Neural cell (in vitro differentiated cells): ENCODE data around the gene SDCBP2. TPM values are rescaled to one million over a fixed set of nuclear protein-coding genes. Genes with fewer than 3 reads are reported as not detected.

Source experiments
- H2AFZ ChIP-seq: fragments of 200-600, 300-800 bp; sonication (generic), shearing (Covaris generic); 2 replicates; pipeline ENCODE4 v1.6.0; 2014; ENCODE audit warnings: low read depth, mild to moderate bottlenecking, antibody characterized with exemption, low read length, moderate library complexity
- H3F3A ChIP-seq: fragments of 200-600 bp; shearing (Covaris generic); 2 replicates; pipeline ENCODE4 v1.6.1; 2016; ENCODE audit warnings: mild to moderate bottlenecking, moderate library complexity, mixed read lengths, antibody characterized with exemption, low read length; ENCODE audit not compliant: insufficient read depth, poor library complexity, severe bottlenecking
- H3K27ac ChIP-seq: fragments of 200-600, 300-800 bp; sonication (generic), shearing (Covaris generic); 2 replicates; pipeline ENCODE4 v1.5.1; 2014; ENCODE audit warnings: mild to moderate bottlenecking, low read length, moderate library complexity
- H3K27me3 ChIP-seq: fragments of 300-800, 200-600 bp; sonication (generic), shearing (Covaris generic); 2 replicates; pipeline ENCODE4 v1.6.0; 2014; ENCODE audit warnings: mild to moderate bottlenecking, low read depth, low read length, moderate library complexity; ENCODE audit not compliant: insufficient read depth
- H3K36me3 ChIP-seq: fragments of 300-800, 200-600 bp; sonication (generic), shearing (Covaris generic); 2 replicates; pipeline ENCODE4 v1.5.1; 2014; ENCODE audit warnings: mild to moderate bottlenecking, antibody characterized with exemption, low read length, moderate library complexity; ENCODE audit not compliant: insufficient read depth
- H3K4me2 ChIP-seq: fragments of 300-800, 200-600 bp; sonication (generic), shearing (Covaris generic); 2 replicates; pipeline ENCODE4 v1.6.0; 2014; ENCODE audit warnings: mild to moderate bottlenecking, low read length
- H3K4me3 ChIP-seq: fragments of 300-800, 200-600 bp; sonication (generic), shearing (Covaris generic); 2 replicates; pipeline ENCODE4 v1.5.1; 2014; ENCODE audit warnings: mild to moderate bottlenecking, low read length, moderate library complexity
- H3K79me2 ChIP-seq: fragments of 200-600 bp; shearing (Covaris generic); replicated peaks from 2 replicates; pipeline ENCODE4 v1.6.0; 2014; ENCODE audit warnings: mild to moderate bottlenecking, low read length, moderate library complexity; ENCODE audit not compliant: insufficient read depth
- H3K9ac ChIP-seq: fragments of 300-800, 200-600 bp; sonication (generic), shearing (Covaris generic); 2 replicates; pipeline ENCODE4 v1.6.1; 2016; ENCODE audit warnings: mild to moderate bottlenecking, low read length, mixed read lengths
- H3K9me2 ChIP-seq: fragments of 200-600 bp; shearing (Covaris generic); 2 replicates; pipeline ENCODE4 v1.6.1; 2016; ENCODE audit warnings: mild to moderate bottlenecking, low read length, mixed read lengths; ENCODE audit not compliant: insufficient read depth
- H3K9me3 ChIP-seq: fragments of 200-600, 300-800 bp; sonication (generic), shearing (Covaris generic); 2 replicates; pipeline ENCODE4 v1.6.1; 2016; ENCODE audit warnings: mild to moderate bottlenecking, mixed run types, low read length, moderate library complexity, mixed read lengths
- H4K20me1 ChIP-seq: fragments of 200-600 bp; shearing (Covaris generic); 2 replicates; pipeline ENCODE4 v1.6.1; 2016; ENCODE audit warnings: mild to moderate bottlenecking, mixed run types; ENCODE audit not compliant: insufficient read depth
- CTCF ChIP-seq: fragments of 450-650 bp; IDR thresholded peaks from 2 replicates; pipeline ENCODE4 v1.5.1; 2014; ENCODE audit warnings: antibody characterized with exemption, mild to moderate bottlenecking, moderate library complexity; ENCODE audit not compliant: poor library complexity, severe bottlenecking
- EP300 ChIP-seq: fragments of 450-650 bp; conservative IDR thresholded peaks from 2 replicates; pipeline ENCODE4 v1.6.1; 2014; ENCODE audit warnings: antibody characterized with exemption, mild to moderate bottlenecking, moderate library complexity; ENCODE audit not compliant: poor library complexity, severe bottlenecking
- EZH2 ChIP-seq: fragments of 200-600, 300-800 bp; shearing (Covaris generic), sonication (generic); IDR thresholded peaks from 2 replicates; pipeline ENCODE4 v1.6.1; 2014; ENCODE audit warnings: antibody characterized with exemption, low read length, borderline replicate concordance, mild to moderate bottlenecking; ENCODE audit not compliant: insufficient read depth, poor library complexity, severe bottlenecking
- MXI1 ChIP-seq: fragments of 450-650 bp; conservative IDR thresholded peaks from 2 replicates; pipeline ENCODE4 v1.6.1; 2014; ENCODE audit warnings: antibody characterized with exemption, mild to moderate bottlenecking; ENCODE audit not compliant: poor library complexity, severe bottlenecking
- POLR2AphosphoS5 ChIP-seq: IDR thresholded peaks from 2 replicates; pipeline ENCODE4 v1.6.1; 2012
- RAD21 ChIP-seq: fragments of 450-650 bp; conservative IDR thresholded peaks from 2 replicates; pipeline ENCODE4 v1.6.1; 2014; ENCODE audit warnings: antibody characterized with exemption, mild to moderate bottlenecking, moderate library complexity
- REST ChIP-seq: IDR thresholded peaks from 2 replicates; pipeline ENCODE4 v1.6.1; 2012; ENCODE audit warnings: borderline replicate concordance
- SMC3 ChIP-seq: fragments of 450-650 bp; conservative IDR thresholded peaks from 2 replicates; pipeline ENCODE4 v1.6.1; 2014; ENCODE audit warnings: antibody characterized with exemption, mild to moderate bottlenecking, moderate library complexity; ENCODE audit not compliant: poor library complexity
- TAF1 ChIP-seq: IDR thresholded peaks from 2 replicates; pipeline ENCODE4 v1.6.1; 2012; ENCODE audit warnings: low read depth
- polyA plus RNA-seq: library from polyadenylated mRNA; depleted of rRNA; stranded (reverse); fragments of >200 nt; gene quantifications from 2 replicates; pipeline ENCODE4 v1.2.3, GENCODE V29; 2014

The SDCBP2 gene
- polyA plus RNA-seq, 1 donor from 2014 or later = 5.2 TPM

GRCh38 chr20:1307171-1307570 is 21.8 kb downstream of the SDCBP2 start:
- no peaks in the 10 kb centered on the region for H3K36me3 ChIP-seq
- no peaks in the 10 kb centered on the region for H3F3A ChIP-seq
- TF ChIP-seq REST (no peak), RAD21 (no peak), POLR2AphosphoS5 (no peak), CTCF (no peak)
- no peak overlapping the region for H3K9ac ChIP-seq
- no peak overlapping the region for H3K4me3 ChIP-seq
- H3K9me2 ChIP-seq = no peaks in the 10 kb centered on the region
- no peak overlapping the region for H3K27ac ChIP-seq
- H3K79me2 ChIP-seq = no peaks in the 10 kb centered on the region
- H2AFZ ChIP-seq = no peak overlapping the region
- H3K4me2 ChIP-seq = no peak overlapping the region
- H3K9me3 ChIP-seq = no peaks in the 10 kb centered on the region
- H3K27me3 ChIP-seq = no peaks in the 10 kb centered on the region
- H4K20me1 ChIP-seq = no peaks in the 10 kb centered on the region

- no peaks in the 10 kb centered on the region for H3K27me3 ChIP-seq
- no peak overlapping the region for H2AFZ ChIP-seq
- no peak overlapping the region for H3K9ac ChIP-seq
- H3K27ac ChIP-seq = no peak overlapping the region
- no peaks in the 10 kb centered on the region for H4K20me1 ChIP-seq
- no peak for TF ChIP-seq TAF1
- no peak for TF ChIP-seq EZH2
- no peak for TF ChIP-seq SMC3
- TF ChIP-seq RAD21 = no peak
- TF ChIP-seq POLR2AphosphoS5 = no peak
- TF ChIP-seq REST = no peak
- no peak for TF ChIP-seq MXI1
- TF ChIP-seq EP300 = no peak
- no peak for TF ChIP-seq CTCF
- H3K4me2 ChIP-seq = no peak overlapping the region
- H3F3A ChIP-seq = no peaks in the 10 kb centered on the region
- H3K36me3 ChIP-seq = no peaks in the 10 kb centered on the region
- no peaks in the 10 kb centered on the region for H3K79me2 ChIP-seq
- no peaks in the 10 kb centered on the region for H3K9me3 ChIP-seq
- H3K9me2 ChIP-seq = no peaks in the 10 kb centered on the region
- no peak overlapping the region for H3K4me3 ChIP-seq
These were observed 22.4 kb downstream of the SDCBP2 start for GRCh38 chr20:1306316-1307135.
